Measurements from ENCODE around the gene ALDH1L1.

DNA sequence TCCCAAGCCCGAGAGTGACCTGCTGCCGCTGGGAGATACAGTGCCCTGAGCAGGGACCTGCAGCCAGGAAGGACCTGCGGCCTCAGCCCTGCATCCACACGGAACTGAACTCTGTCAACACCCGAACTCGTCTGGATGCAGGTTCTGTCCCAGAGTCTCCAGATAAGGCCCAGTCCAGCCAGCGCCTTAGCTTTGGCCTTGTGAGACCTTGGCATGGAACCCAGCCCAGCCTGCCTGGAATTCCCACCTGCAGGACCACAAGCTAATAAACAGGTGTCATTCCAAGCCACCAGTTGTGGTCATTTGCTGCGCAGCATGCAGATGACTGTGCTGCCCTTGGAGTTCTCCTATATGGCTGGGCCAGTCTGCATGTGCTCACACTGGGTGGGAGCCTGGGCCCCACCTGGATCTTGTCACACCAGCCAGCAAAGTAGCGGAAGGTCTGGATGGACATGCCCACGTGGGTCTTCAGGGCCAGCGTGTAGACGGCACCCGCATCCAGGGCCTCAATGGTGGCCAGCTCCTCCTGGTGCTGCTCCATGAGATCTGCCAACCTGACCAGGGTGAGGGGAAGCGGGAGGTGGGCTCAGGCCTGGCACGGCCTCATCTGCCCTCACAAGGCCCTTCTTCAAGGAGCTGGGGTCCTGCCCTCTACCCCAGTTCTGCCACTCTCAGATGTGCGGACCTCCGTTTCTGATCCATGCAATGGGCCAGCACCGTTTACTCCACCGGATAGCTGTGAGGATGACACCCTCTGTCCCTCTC is 49.2 kb downstream of the ALDH1L1 start:
- TF ChIP-seq, protein P1, sequence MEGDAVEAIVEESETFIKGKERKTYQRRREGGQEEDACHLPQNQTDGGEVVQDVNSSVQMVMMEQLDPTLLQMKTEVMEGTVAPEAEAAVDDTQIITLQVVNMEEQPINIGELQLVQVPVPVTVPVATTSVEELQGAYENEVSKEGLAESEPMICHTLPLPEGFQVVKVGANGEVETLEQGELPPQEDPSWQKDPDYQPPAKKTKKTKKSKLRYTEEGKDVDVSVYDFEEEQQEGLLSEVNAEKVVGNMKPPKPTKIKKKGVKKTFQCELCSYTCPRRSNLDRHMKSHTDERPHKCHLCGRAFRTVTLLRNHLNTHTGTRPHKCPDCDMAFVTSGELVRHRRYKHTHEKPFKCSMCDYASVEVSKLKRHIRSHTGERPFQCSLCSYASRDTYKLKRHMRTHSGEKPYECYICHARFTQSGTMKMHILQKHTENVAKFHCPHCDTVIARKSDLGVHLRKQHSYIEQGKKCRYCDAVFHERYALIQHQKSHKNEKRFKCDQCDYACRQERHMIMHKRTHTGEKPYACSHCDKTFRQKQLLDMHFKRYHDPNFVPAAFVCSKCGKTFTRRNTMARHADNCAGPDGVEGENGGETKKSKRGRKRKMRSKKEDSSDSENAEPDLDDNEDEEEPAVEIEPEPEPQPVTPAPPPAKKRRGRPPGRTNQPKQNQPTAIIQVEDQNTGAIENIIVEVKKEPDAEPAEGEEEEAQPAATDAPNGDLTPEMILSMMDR (IDR thresholded peaks at IDR 0.05): no peak
- TF ChIP-seq EZH2 (IDR thresholded peaks at IDR 0.05; ENCODE audit: borderline replicate concordance, insufficient read depth, low read depth, low read length, poor library complexity, severe bottlenecking): no peak
